ENCODE measurements around the gene FSTL4. TPM values are rescaled to one million over a fixed set of nuclear protein-coding genes. Genes with fewer than 3 reads are reported as not detected.
A peak's percentile ranks its signal among the peaks of the same experiment; 100 is the strongest.
"Not testable (repeated sequence)": the region's sequence is repeated elsewhere in the genome, so short reads cannot be mapped to it uniquely, and the experiment has no call there.

The FSTL4 gene
- total RNA-seq, 6 donors from 2014 or later, result 0.49 to 4.6 (median 1.1) TPM

GRCh38 chr5:133195250-133195649 is 417.1 kb downstream of the FSTL4 start:
- 82 to 85% methylated on average over 4 to 5 of the region's 5 CpGs for WGBS, 2 donors
- TF ChIP-seq POLR2AphosphoS5 (IDR thresholded peaks at IDR 0.05) (no peak), POLR2A (IDR thresholded peaks at IDR 0.05) (no peak), EP300 (IDR thresholded peaks at IDR 0.05) (no peak)
- TF ChIP-seq, protein P1, sequence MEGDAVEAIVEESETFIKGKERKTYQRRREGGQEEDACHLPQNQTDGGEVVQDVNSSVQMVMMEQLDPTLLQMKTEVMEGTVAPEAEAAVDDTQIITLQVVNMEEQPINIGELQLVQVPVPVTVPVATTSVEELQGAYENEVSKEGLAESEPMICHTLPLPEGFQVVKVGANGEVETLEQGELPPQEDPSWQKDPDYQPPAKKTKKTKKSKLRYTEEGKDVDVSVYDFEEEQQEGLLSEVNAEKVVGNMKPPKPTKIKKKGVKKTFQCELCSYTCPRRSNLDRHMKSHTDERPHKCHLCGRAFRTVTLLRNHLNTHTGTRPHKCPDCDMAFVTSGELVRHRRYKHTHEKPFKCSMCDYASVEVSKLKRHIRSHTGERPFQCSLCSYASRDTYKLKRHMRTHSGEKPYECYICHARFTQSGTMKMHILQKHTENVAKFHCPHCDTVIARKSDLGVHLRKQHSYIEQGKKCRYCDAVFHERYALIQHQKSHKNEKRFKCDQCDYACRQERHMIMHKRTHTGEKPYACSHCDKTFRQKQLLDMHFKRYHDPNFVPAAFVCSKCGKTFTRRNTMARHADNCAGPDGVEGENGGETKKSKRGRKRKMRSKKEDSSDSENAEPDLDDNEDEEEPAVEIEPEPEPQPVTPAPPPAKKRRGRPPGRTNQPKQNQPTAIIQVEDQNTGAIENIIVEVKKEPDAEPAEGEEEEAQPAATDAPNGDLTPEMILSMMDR (IDR thresholded peaks at IDR 0.05), result no peak
- Histone ChIP-seq H3K36me3 (no peaks in the 10 kb centered on the region), H3K4me3 (no peak overlapping the region), H3K27ac (no peak overlapping the region), H3K4me1 (no peaks in the 10 kb centered on the region), H3K27me3 (no peaks in the 10 kb centered on the region), H3K9me3 (no peaks in the 10 kb centered on the region)
- ATAC-seq (ENCODE audit: low FRiP score in 2 of 2) (no peak), DNase-seq (no peak)

DNA sequence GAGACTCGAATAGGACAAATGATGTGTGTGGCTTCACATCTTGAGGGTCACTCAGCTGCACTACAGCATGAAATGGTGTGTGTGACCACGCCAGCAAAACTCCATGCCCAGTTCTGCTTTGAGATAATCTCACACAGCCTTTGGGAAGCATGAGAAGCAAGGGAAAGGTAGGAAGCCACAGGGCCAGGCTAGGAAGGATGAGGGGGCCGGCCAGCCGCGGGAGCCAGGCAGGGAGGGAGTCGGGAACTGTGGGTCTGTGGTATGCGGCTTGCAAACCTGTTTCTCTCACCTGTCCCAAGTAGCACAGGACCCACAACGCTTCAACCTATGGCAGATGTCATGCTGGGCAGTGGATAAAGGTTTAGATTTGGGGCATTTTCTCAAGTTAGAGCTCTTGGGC is 418.5 kb downstream of the FSTL4 start:
- Histone ChIP-seq H3K9me3 (no peaks in the 10 kb centered on the region), H3K27me3 (no peaks in the 10 kb centered on the region), H3K4me1 (no peaks in the 10 kb centered on the region), H3K27ac (no peak overlapping the region), H3K36me3 (no peaks in the 10 kb centered on the region), H3K4me3 (no peak overlapping the region)
- no peak for ATAC-seq (ENCODE audit: low FRiP score in 2 of 2)
- DNase-seq, result peak in 1 of 2 donors; percentile 56
- WGBS, 2 donors, result 61 to 72% methylated on average over 8 of the region's 8 CpGs
- TF ChIP-seq POLR2A (IDR thresholded peaks at IDR 0.05) (no peak), POLR2AphosphoS5 (IDR thresholded peaks at IDR 0.05) (no peak)
- TF ChIP-seq, protein P1 (IDR thresholded peaks at IDR 0.05), result no peak

DNA sequence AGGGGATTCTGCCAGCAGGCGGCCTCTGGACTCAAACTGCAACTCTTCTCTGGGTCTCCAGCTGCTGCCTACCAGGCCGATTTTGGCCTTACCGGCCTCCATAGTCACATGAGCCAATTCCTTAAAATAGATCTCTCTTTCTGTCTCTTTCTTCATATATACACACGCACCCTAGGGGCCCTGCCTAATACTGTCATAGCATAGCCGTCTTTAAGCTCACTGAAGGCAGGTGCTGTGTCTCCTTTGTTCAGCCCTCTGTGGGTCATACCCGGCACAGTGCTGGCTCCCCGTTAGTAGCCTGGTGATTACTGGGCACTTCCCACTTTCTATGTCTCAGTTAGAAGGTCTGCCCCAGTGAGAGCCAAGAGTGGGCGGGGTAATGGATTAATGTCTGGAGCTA is 419.6 kb downstream of the FSTL4 start:
- ATAC-seq (ENCODE audit: low FRiP score in 2 of 2), result no peak
- no peak overlapping the region for H3K27ac ChIP-seq
- no peak for TF ChIP-seq POLR2AphosphoS5 (IDR thresholded peaks at IDR 0.05)
- TF ChIP-seq, protein P1 (IDR thresholded peaks at IDR 0.05), result no peak
- no peak for TF ChIP-seq EP300 (IDR thresholded peaks at IDR 0.05)
- no peak for TF ChIP-seq POLR2A (IDR thresholded peaks at IDR 0.05)

DNA sequence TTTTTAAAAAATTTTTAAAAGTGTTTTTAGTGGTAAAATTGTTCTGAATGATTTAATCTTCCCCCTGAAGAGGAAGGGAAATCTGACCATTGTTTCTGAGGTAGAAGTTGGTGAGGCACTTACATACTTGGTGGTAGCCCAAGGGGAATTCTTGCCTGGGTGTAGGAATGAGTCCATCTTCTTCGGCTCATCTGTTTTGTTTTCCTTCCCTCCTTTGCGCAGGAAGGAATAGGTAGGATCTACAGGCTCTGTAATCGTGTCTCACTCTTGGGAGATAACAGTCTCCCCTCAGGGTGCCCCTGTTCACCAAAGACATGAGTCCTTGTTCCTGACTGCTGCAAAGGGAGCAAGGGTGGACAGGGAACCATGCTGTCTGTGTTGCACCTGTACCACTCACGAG is 422.5 kb downstream of the FSTL4 start:
- DNase-seq, result no peak
- TF ChIP-seq POLR2A (IDR thresholded peaks at IDR 0.05), result no peak
- TF ChIP-seq EP300 (IDR thresholded peaks at IDR 0.05), result no peak
- TF ChIP-seq, protein P1 (IDR thresholded peaks at IDR 0.05), result no peak
- TF ChIP-seq POLR2AphosphoS5 (IDR thresholded peaks at IDR 0.05), result no peak
- WGBS, 2 donors, result 69 to 83% methylated on average over 4 of the region's 4 CpGs
- Histone ChIP-seq H3K9me3 (no peaks in the 10 kb centered on the region), H3K27ac (no peak overlapping the region), H3K27me3 (no peaks in the 10 kb centered on the region), H3K4me1 (no peaks in the 10 kb centered on the region), H3K36me3 (no peaks in the 10 kb centered on the region), H3K4me3 (no peak overlapping the region)
- ATAC-seq (ENCODE audit: low FRiP score in 2 of 2), result no peak

More for the DNA sequence above, 419.6 kb downstream of the FSTL4 start:
- no peaks in the 10 kb centered on the region for H3K9me3 ChIP-seq
- no peaks in the 10 kb centered on the region for H3K27me3 ChIP-seq
- DNase-seq, result no peak
- WGBS, 2 donors, result 84 to 91% methylated on average over 7 to 8 of the region's 8 CpGs
- no peak overlapping the region for H3K4me3 ChIP-seq
- no peaks in the 10 kb centered on the region for H3K36me3 ChIP-seq
- no peaks in the 10 kb centered on the region for H3K4me1 ChIP-seq

DNA sequence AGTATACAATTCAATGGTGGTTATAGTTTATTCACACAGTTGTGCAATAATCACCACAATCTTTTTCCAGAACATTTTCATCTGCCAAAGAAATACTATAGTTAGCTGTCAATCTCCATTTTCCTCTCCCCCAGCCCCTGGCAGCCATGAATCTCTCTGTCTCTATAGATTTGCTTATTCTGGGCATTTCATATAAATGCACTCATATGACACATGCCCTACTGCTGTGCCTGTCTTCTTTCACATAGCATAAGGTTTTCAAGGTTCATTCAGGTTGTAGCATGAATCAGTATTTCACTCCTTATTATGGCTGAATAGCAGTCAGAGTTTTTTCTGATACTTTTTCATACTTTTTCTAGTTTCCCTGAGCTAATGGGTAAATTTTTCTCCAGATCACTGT is 432.9 kb downstream of the FSTL4 start:
- H3K27me3 ChIP-seq, result no peaks in the 10 kb centered on the region
- no peaks in the 10 kb centered on the region for H3K36me3 ChIP-seq
- no peaks in the 10 kb centered on the region for H3K9me3 ChIP-seq
- no peaks in the 10 kb centered on the region for H3K4me1 ChIP-seq
- TF ChIP-seq EP300 (IDR thresholded peaks at IDR 0.05), result no peak
- TF ChIP-seq, protein P1 (IDR thresholded peaks at IDR 0.05), result no peak
- no peak for TF ChIP-seq POLR2A (IDR thresholded peaks at IDR 0.05)
- TF ChIP-seq POLR2AphosphoS5 (IDR thresholded peaks at IDR 0.05), result no peak
- no peak for ATAC-seq (ENCODE audit: low FRiP score in 2 of 2)
- H3K27ac ChIP-seq, result no peak overlapping the region
- no peak overlapping the region for H3K4me3 ChIP-seq
- DNase-seq, result no peak

DNA sequence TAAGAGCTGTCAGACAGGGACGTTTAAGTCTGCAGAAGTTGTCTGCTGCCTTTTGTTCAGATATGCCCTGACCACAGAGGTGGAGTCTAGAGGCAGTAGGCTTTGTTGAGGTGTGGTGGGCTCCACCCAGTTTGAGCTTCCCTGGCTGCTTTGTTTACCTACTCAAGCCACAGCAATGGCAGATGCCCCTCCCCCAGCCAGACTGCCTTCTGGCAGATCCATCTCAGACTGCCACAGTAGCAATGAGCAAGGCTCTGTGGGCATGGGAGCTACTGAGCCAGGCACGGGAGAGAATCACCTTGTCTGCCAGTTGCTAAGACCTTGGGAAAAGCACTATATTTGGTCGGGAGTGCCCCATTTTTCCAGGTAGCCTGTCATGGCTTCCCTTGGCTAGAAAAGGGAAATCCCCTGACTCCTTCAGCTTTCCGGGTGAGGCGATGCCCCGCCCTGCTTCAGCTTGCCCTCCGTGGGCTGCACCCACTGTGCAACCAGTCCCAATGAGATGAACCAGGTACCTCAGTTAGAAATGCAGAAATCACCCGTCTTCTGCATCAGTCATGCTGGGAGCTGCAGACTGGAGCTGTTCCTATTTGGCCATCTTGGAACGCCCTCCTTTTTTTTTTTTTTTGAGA is 441.5 kb downstream of the FSTL4 start:
- not testable (repeated sequence) for H3K4me3 ChIP-seq; H3K9me3 ChIP-seq; H3K27ac ChIP-seq; DNase-seq; H3K36me3 ChIP-seq; H3K27me3 ChIP-seq; ATAC-seq (ENCODE audit: low FRiP score in 2 of 2); H3K4me1 ChIP-seq
- 76 to 80% methylated on average over 9 of the region's 9 CpGs for WGBS, 2 donors

Data from upper lobe of left lung (tissue), 6 donors.